ENCODE results near the gene KDM5A.

DNA sequence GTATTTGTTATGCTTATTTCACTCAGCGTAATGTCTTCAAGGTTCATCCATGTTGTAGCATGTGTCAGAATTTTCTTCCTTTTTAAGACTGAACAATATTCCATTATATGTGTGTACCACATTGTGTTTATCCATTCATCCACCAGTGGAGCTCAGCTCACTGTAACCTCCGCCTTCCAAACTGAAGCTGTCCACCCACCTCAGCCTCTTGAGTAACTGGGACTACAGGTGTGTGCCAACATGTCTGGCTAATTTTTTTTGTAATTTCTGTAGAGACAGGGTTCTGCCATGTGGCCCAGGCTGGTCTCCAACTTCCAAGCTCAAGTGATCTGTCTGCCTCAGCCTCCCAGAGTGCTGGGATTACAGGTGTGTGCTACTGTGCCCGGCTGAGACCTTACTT is 33.4 kb upstream of the KDM5A start:
- TF ChIP-seq EZH2 (IDR thresholded peaks at IDR 0.05) (no peak), POLR2AphosphoS5 (IDR thresholded peaks at IDR 0.05; ENCODE audit: borderline replicate concordance, low read depth, low read length) (no peak), FOXP2 (optimal IDR thresholded peaks at IDR 0.05; ENCODE audit: control extremely low read depth, extremely low read length, insufficient read depth) (no peak)

Data from SK-N-MC (cell line).